Mammary epithelial cell (primary cell): Measurements from ENCODE around the gene C4orf51.

Experiments used
- EZH2 ChIP-seq: IDR thresholded peaks from 2 replicates; pipeline ENCODE4 v1.6.1; 2012; ENCODE audit warnings: low read length, inconsistent platforms, borderline replicate concordance
- TF ChIP-seq, protein P1 (sequence below), 2 donors: IDR thresholded peaks in 1 of 2; conservative IDR thresholded peaks in 1 of 2; 2 replicates each; pipeline ENCODE4 v1.5.1; 2011 to 2012; ENCODE audit warnings: inconsistent platforms in 2 of 2, low read length in 2 of 2, mild to moderate bottlenecking in 2 of 2, control low read depth in 1 of 2, low read depth in 1 of 2; ENCODE audit not compliant: insufficient read depth in 1 of 2; ENCODE audit errors: extremely low read depth in 1 of 2

DNA sequence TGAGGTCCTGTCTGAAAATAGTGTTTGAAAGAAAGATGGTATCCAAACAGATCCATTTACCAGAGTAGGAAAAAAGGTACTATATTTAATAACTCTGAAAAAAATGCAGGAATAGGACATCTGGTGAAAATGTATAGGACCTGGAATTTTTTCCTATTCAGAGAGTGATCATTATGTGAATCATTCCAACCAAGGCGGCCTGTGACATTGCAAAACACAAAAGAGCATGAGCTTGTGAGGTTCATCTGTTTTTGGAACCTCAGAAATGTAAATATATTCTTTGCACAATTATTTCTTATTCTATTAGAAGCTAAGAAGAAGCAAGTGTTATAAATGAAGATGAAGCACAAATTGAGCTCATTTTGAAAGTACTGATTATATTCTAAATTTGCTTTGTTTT, 2.0 kb downstream of the C4orf51 start:
- TF ChIP-seq, protein P1, sequence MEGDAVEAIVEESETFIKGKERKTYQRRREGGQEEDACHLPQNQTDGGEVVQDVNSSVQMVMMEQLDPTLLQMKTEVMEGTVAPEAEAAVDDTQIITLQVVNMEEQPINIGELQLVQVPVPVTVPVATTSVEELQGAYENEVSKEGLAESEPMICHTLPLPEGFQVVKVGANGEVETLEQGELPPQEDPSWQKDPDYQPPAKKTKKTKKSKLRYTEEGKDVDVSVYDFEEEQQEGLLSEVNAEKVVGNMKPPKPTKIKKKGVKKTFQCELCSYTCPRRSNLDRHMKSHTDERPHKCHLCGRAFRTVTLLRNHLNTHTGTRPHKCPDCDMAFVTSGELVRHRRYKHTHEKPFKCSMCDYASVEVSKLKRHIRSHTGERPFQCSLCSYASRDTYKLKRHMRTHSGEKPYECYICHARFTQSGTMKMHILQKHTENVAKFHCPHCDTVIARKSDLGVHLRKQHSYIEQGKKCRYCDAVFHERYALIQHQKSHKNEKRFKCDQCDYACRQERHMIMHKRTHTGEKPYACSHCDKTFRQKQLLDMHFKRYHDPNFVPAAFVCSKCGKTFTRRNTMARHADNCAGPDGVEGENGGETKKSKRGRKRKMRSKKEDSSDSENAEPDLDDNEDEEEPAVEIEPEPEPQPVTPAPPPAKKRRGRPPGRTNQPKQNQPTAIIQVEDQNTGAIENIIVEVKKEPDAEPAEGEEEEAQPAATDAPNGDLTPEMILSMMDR (conservative IDR thresholded peaks at IDR 0.05 in 1 of 2, IDR thresholded peaks at IDR 0.05 in 1 of 2; ENCODE audit: extremely low read depth in 1 of 2, insufficient read depth in 1 of 2, low read depth in 1 of 2, low read length in 2 of 2), result no peak
- TF ChIP-seq EZH2, result no peak
